ENCODE data around the gene CHRNA4. TPM values are rescaled to one million over a fixed set of nuclear protein-coding genes. Genes with fewer than 3 reads are reported as not detected.

Gene CHRNA4
- total and polyA plus RNA-seq, 2 donors (not counting 3 experiments of a cell fraction or from before 2014, with no cell fraction given): not detected

DNA sequence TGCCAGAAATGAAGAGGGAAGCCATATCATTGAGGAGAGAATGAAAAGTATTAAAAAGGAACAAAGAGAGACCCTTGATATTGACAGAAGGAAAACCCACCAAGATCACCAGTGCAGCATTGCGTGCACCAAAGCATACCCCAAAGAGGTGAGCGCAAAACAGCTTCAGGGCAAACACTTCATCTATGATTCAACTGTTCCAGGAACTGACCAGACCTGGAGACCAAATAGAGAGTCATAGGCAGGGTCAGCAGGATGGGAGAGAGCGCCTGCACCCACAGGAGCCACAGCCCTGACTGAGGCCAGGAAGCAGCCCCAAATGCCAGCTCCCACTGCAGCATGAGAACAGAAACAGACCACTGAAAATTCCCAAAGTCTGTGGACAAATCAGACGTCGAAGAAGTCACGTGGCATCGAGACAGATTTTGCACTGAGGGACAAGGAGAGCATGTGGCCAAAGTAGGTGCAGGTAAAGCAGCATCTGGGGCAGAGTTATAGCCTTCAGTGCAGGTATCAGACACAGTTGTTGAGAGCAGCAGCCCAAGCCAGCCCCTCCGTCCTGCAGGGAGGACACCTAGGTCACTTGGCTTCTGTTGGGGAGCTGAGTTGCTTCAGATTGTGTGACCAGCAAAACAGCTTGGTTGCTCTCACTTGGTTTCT, 29.3 kb downstream of the CHRNA4 start:
- no peak overlapping the region for H3K27ac ChIP-seq (ENCODE audit: insufficient read depth, low read depth, low read length)
- no peaks in the 10 kb centered on the region for H3K9me3 ChIP-seq (replicated peaks; ENCODE audit: control insufficient read depth, insufficient read depth, low read length)
- no peaks in the 10 kb centered on the region for H3K79me2 ChIP-seq (ENCODE audit: control insufficient read depth, insufficient read depth, low read length)
- CTCF ChIA-PET: interaction anchor here (1.1 to 1.8 kb wide), 2 partner anchors 15 to 22 kb away, joined by 4 to 8 read pairs; no protein-coding TSS in a partner anchor
- H3K27me3 ChIP-seq (ENCODE audit: control insufficient read depth in 2 of 2, insufficient read depth in 2 of 2, low read length in 2 of 2): no peaks in the 10 kb centered on the region
- POLR2A ChIA-PET: no interaction called here
- BruUV-seq (replicated peaks): no TSS peak
- H3K9ac ChIP-seq (replicated peaks; ENCODE audit: extremely low read depth, insufficient read depth, low read length): no peak overlapping the region
- no peak overlapping the region for H3K4me3 ChIP-seq (replicated peaks in 1 of 3; ENCODE audit: insufficient read depth in 1 of 3, low read depth in 1 of 3, low read length in 3 of 3)
- no peak for DNase-seq (ENCODE audit: low read depth, low spot score)
- H4K20me1 ChIP-seq (replicated peaks; ENCODE audit: control insufficient read depth, extremely low read depth, insufficient read depth, low read length): no peaks in the 10 kb centered on the region
- intact Hi-C loops (cut with micrococcal nuclease): no loop called here
- no peak overlapping the region for H3K4me2 ChIP-seq (ENCODE audit: insufficient read depth, low read length)
- no peaks in the 10 kb centered on the region for H3K9me1 ChIP-seq (replicated peaks; ENCODE audit: control insufficient read depth, extremely low read depth, insufficient read depth, low read length)
- TF ChIP-seq JUN (IDR thresholded peaks at IDR 0.05; ENCODE audit: borderline replicate concordance, insufficient read depth, insufficient read length, low read depth): no peak
- no peak overlapping the region for H2AFZ ChIP-seq (ENCODE audit: low read depth, low read length)
- no peak for FAIRE-seq
- dilution Hi-C loops (cut with MboI; ENCODE audit: extremely low pct_ligation_motif_present, low sequenced_read_pairs): no loop called here
- H3K4me1 ChIP-seq (ENCODE audit: control insufficient read depth, extremely low read depth, insufficient read depth, low read length): no peaks in the 10 kb centered on the region
- no peaks in the 10 kb centered on the region for H3K36me3 ChIP-seq (ENCODE audit: control insufficient read depth in 2 of 2, extremely low read depth in 1 of 2, insufficient read depth in 2 of 2, low read length in 2 of 2)

DNA sequence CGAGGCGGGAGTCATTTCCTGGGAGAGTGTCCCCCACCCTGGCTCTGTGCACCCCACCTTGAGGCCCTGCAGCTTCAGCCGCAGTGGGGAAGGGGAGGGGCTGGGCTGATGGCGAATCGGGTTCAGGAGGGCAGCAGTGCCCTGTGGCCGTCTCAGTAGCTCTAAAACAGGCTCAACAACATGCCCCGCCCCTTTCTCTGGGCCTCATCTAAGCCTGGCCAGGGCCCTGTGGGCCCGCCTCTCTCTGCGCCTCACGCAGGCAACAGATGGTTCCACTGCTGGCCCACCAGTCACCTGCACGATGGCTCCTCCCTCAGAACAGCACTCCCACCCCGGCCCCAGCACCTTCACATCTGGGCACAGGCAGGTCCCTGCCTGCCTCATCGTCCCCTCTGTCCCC, 30.2 kb downstream of the CHRNA4 start:
- Histone ChIP-seq H3K4me1 (ENCODE audit: control insufficient read depth, extremely low read depth, insufficient read depth, low read length) (no peaks in the 10 kb centered on the region), H3K4me2 (ENCODE audit: insufficient read depth, low read length) (no peak overlapping the region), H3K9ac (replicated peaks; ENCODE audit: extremely low read depth, insufficient read depth, low read length) (no peak overlapping the region), H3K36me3 (ENCODE audit: control insufficient read depth in 2 of 2, extremely low read depth in 1 of 2, insufficient read depth in 2 of 2, low read length in 2 of 2) (no peaks in the 10 kb centered on the region), H3K27me3 (ENCODE audit: control insufficient read depth in 2 of 2, insufficient read depth in 2 of 2, low read length in 2 of 2) (no peaks in the 10 kb centered on the region), H2AFZ (ENCODE audit: low read depth, low read length) (no peak overlapping the region), H3K27ac (ENCODE audit: insufficient read depth, low read depth, low read length) (no peak overlapping the region), H4K20me1 (replicated peaks; ENCODE audit: control insufficient read depth, extremely low read depth, insufficient read depth, low read length) (no peaks in the 10 kb centered on the region), H3K9me3 (replicated peaks; ENCODE audit: control insufficient read depth, insufficient read depth, low read length) (no peaks in the 10 kb centered on the region), H3K79me2 (ENCODE audit: control insufficient read depth, insufficient read depth, low read length) (no peaks in the 10 kb centered on the region), H3K4me3 (replicated peaks in 1 of 3; ENCODE audit: insufficient read depth in 1 of 3, low read depth in 1 of 3, low read length in 3 of 3) (no peak overlapping the region), H3K9me1 (replicated peaks; ENCODE audit: control insufficient read depth, extremely low read depth, insufficient read depth, low read length) (no peaks in the 10 kb centered on the region)
- TF ChIP-seq POLR2AphosphoS5 (IDR thresholded peaks at IDR 0.05; ENCODE audit: insufficient read depth, low read depth, low read length) (no peak), JUN (IDR thresholded peaks at IDR 0.05; ENCODE audit: borderline replicate concordance, insufficient read depth, insufficient read length, low read depth) (no peak), GATA2 (IDR thresholded peaks at IDR 0.05; ENCODE audit: insufficient read depth, insufficient read length, low read depth, low read length) (no peak), FOS (IDR thresholded peaks at IDR 0.05; ENCODE audit: borderline replicate concordance, insufficient read depth, low read length) (no peak), EZH2 (IDR thresholded peaks at IDR 0.05; ENCODE audit: borderline replicate concordance, low read depth, low read length, severe bottlenecking) (no peak), POLR2A (IDR thresholded peaks at IDR 0.05; ENCODE audit: low read depth, low read length) (no peak), MYC (IDR thresholded peaks at IDR 0.05; ENCODE audit: low read depth, low read length) (no peak)
- TF ChIP-seq, protein P1, sequence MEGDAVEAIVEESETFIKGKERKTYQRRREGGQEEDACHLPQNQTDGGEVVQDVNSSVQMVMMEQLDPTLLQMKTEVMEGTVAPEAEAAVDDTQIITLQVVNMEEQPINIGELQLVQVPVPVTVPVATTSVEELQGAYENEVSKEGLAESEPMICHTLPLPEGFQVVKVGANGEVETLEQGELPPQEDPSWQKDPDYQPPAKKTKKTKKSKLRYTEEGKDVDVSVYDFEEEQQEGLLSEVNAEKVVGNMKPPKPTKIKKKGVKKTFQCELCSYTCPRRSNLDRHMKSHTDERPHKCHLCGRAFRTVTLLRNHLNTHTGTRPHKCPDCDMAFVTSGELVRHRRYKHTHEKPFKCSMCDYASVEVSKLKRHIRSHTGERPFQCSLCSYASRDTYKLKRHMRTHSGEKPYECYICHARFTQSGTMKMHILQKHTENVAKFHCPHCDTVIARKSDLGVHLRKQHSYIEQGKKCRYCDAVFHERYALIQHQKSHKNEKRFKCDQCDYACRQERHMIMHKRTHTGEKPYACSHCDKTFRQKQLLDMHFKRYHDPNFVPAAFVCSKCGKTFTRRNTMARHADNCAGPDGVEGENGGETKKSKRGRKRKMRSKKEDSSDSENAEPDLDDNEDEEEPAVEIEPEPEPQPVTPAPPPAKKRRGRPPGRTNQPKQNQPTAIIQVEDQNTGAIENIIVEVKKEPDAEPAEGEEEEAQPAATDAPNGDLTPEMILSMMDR (IDR thresholded peaks at IDR 0.05; ENCODE audit: extremely low read depth in 1 of 2, insufficient read depth in 1 of 2, low read depth in 1 of 2, low read length in 2 of 2): no peak
- TF ChIP-seq, protein P2, sequence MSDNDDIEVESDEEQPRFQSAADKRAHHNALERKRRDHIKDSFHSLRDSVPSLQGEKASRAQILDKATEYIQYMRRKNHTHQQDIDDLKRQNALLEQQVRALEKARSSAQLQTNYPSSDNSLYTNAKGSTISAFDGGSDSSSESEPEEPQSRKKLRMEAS (IDR thresholded peaks at IDR 0.05; ENCODE audit: insufficient read depth, insufficient read length): no peak
- DNase-seq (ENCODE audit: low read depth, low spot score) (no peak), FAIRE-seq (no peak)
- ChIA-PET CTCF (no interaction called here), POLR2A (no interaction called here)
- BruUV-seq (replicated peaks): no TSS peak
- dilution Hi-C loops (cut with MboI; ENCODE audit: extremely low pct_ligation_motif_present, low sequenced_read_pairs): no loop called here
- intact Hi-C loops (cut with micrococcal nuclease): no loop called here

Measured in endothelial cell of umbilical vein (primary cell).